HFF-Myc (cell line): Measurements from ENCODE around the gene S100A3.

ENCODE experiments used
- DNase-seq: peaks from one replicate; pipeline ENCODE4 v3.0.0-alpha.2; 2011; ENCODE audit warnings: low read depth; ENCODE audit errors: extremely low read depth
- H3K4me3 ChIP-seq: replicated peaks from 2 replicates; pipeline ENCODE4 v1.5.1; 2011; ENCODE audit warnings: low read depth, mild to moderate bottlenecking, control low read depth, low read length
- TF ChIP-seq, protein P1 (sequence below): IDR thresholded peaks from 2 replicates; pipeline ENCODE4 v1.5.1; 2012; ENCODE audit warnings: mild to moderate bottlenecking, low read depth, low read length, control low read depth; ENCODE audit errors: missing control alignments

The S100A3 gene

DNA sequence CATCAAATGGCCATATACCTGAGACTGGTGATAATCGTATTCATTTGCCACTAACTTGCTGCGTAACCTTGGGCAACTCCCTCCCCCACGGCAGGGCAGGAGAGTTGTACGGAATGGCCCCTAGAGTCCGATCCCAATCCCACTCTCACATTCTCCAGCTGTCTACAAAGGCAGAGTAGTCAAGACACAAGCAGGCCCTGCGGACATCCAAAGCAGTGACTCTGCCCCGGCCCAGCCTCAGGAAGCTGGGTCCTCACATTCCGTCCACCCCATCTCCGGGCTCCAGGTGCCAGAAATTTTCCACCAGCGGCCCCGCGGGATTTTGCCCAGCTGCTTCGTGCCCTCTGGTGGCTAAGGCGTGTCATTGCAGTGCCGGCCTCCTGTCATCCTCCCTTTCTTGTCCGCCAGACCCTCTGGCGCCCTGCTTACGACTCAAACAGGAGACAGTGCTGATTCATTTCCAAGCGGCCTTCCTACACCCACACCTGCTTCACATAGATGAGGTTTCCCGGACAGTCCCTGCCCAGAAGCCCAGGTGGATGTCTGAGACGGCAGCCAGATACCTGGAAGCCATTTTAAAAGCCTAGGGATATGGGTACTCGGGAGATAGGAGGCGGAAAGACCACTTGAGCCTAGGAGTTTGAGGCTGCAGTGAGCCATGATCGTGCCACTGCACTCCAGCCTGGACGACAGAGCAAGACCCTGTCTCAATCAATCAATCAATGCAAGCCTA lies 19.5 kb upstream of the S100A3 start:
- 0 out of 2 replicates have a peak overlapping the region, but pooled peaks have one; percentile 8 for H3K4me3 ChIP-seq
- peak; percentile 82 for DNase-seq
- TF ChIP-seq, protein P1, sequence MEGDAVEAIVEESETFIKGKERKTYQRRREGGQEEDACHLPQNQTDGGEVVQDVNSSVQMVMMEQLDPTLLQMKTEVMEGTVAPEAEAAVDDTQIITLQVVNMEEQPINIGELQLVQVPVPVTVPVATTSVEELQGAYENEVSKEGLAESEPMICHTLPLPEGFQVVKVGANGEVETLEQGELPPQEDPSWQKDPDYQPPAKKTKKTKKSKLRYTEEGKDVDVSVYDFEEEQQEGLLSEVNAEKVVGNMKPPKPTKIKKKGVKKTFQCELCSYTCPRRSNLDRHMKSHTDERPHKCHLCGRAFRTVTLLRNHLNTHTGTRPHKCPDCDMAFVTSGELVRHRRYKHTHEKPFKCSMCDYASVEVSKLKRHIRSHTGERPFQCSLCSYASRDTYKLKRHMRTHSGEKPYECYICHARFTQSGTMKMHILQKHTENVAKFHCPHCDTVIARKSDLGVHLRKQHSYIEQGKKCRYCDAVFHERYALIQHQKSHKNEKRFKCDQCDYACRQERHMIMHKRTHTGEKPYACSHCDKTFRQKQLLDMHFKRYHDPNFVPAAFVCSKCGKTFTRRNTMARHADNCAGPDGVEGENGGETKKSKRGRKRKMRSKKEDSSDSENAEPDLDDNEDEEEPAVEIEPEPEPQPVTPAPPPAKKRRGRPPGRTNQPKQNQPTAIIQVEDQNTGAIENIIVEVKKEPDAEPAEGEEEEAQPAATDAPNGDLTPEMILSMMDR: peak; percentile 99

DNA sequence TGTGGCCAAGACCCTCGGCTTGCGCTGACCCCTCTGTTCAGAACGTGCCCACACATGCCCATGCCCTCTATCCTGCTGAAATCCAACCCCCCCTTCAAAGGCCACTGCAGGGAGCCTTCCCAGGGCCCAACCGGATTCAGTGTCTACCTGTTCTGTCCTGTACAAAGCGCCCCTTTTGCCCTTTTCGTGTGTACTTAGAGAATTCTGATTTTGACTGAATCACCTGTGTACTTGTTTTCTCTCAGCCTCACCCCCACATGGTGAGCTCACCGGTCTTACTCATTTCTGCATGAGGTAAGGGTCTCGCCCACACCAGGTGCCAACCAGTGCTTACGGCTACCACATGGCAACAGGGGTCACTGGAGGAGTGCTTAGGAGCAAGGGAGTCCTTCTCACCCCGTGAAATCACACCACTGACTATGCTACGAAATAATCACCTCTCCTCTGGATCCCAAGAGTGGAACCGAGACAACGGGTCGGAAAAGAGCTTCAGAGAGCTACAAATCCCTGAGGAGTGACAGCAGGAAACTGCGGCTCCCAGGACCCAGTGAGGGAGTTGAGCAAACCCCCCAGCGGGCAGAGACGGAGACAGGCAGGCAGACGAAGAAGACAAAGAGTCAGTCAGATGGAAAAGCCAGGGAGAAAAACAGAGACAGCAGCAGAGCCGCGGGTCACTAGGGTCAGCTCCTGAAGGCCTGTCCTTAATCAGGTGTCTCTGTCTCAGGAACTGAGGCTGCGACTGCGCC lies 18.7 kb upstream of the S100A3 start:
- 0 out of 2 replicates have a peak overlapping the region, but pooled peaks have one; percentile 8 for H3K4me3 ChIP-seq
- TF ChIP-seq, protein P1: no peak
- DNase-seq: no peak

DNA sequence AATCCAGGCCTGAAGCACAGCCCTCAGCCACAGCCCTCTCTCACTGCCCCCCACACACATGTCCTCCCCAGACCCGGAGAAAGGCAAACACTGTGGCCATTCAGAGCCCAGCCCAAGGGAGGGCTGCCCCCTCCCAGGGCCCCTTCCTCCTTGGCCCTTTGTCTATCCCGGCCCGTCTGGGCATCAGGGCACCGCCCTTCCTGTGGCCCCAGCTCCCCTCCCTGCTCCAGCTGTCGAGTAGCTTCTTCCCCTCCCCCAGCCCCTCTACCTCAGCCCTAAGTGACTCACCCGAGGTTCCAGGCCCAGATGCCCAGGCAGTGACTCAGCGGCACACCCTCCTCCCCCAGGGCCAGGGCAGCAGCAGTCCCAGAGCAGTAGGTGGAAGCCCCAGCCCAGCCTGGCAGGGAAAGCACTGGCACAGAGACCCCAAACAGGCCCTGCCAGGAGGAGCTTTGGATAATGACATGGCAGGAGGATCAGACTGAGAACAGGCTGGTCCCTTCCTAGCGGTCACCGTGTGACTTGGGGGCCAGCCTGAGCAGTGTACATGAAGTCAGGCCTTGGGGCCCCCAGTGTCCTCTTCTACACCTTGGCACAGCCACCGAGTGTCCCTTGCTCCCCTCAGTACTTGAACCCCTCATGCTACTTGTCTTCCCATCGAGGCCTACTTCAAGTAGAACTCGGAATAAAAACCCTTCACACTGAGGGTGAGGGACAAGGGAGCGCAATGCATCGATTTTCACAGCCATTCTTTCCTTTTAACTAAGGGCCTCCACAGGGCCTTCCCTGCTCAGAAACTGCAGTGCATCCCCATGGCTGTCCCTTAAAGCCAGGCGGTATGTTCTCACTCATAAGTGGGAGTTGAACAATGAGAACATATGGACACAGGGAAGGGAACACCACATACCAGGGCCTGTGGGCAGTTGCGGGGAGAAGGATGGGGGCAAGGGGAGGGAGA lies 17.6 kb upstream of the S100A3 start:
- no peak overlapping the region for H3K4me3 ChIP-seq
- TF ChIP-seq, protein P1: no peak
- DNase-seq: peak; percentile 99

DNA sequence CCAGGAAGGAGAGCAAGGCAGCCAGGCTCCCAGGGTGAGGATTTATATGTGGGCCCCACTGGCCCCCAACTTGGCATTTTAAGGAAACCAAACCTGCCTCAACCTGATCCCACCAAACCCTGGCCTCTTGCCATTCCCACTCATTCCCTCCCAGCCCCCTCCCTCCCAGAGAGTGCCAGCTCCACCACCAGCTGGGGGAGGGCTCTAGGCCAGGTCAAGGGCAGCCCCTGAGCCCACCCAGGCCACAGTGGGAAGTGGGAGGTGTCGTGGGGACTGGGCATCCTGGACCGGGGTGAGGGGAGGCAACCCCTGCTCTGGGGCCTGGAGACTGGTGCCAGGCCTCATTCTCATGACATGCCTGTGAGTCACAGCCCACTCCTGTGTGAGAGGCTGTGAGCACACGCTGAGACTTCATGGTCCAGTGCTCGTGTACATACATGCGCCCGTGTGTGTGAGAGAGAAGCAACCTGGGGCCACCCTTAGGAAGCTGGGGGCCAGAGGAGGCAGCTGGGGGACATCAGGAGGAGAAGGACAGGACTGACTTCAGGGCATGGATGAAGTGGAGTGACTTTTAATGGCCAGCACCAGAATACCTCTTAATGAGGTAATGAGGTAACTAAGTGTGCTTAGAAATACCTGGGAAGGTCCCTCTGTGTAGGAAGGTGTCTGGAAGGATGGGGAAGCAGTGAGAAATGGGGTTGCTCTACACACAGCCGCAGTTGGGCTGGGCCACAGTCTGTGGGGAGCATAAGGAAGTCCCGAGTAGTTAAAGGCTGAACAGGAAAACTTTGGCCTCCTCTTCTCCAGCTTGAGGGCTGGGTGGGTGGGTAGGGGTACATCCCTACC lies 16.7 kb upstream of the S100A3 start, which contains the start of gene S100A2:
Gene S100A2 (minus strand): TSS at position 316 of the 846 bp plus-strand sequence. CDS start 1,967 bp downstream, outside the sequence.
- H3K4me3 ChIP-seq: no peak within 1 kb of the TSS
- peak; percentile 72 for DNase-seq

DNA sequence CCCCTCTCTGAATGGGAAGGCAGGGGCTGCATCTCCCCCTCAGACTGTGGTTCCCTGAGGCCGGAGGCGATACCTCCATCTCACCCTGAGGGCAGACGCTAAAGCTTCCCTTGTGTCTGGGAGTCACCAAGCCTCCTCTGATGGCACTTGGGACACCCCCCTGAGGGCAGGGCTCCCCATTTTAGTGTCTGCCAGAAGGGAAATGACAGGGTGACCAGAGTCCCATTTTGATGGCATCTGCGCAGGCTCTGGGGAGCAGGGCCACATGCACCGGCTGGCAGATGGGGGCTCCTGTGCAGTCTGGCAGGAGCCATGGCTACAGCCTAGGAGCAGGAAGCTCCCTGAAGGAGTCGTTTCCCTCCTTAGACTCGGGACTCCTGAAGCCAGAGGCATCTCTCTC lies 14.9 kb upstream of the S100A3 start:
- TF ChIP-seq, protein P1: no peak
- no peak for DNase-seq
- H3K4me3 ChIP-seq: no peak overlapping the region

More for the DNA sequence above, 16.7 kb upstream of the S100A3 start, which contains the start of gene S100A2:
- TF ChIP-seq, protein P1: no peak
